Muscle layer of duodenum (tissue), 2 donors: ENCODE results near the gene TRMT2A.

Experiments used
- H3K27ac ChIP-seq: one replicate; pipeline ENCODE4 v1.7.0; 2013; ENCODE audit warnings: mild to moderate bottlenecking, low read length
- H3K27me3 ChIP-seq: one replicate; pipeline ENCODE4 v1.7.0; 2013; ENCODE audit warnings: low read depth, mild to moderate bottlenecking, control low read depth, low read length
- H3K36me3 ChIP-seq, 2 donors: one replicate each; pipeline ENCODE4 v1.7.0; 2013; ENCODE audit warnings: low read length in 2 of 2, control low read depth in 1 of 2, mild to moderate bottlenecking in 1 of 2; ENCODE audit not compliant: insufficient read depth in 2 of 2, control insufficient read depth in 1 of 2
- H3K4me1 ChIP-seq, 2 donors: one replicate each; pipeline ENCODE4 v1.7.0; 2013; ENCODE audit warnings: low read length in 2 of 2, mild to moderate bottlenecking in 2 of 2, control low read depth in 1 of 2, moderate library complexity in 1 of 2; ENCODE audit not compliant: insufficient read depth in 2 of 2, control insufficient read depth in 1 of 2
- H3K4me3 ChIP-seq, 2 donors: one replicate each; pipeline ENCODE4 v1.7.0; 2013; ENCODE audit warnings: low read length in 2 of 2, low read depth in 1 of 2, mild to moderate bottlenecking in 1 of 2
- H3K9me3 ChIP-seq, 2 donors: one replicate each; pipeline ENCODE4 v1.7.0; 2013; ENCODE audit warnings: low read length in 2 of 2, control low read depth in 1 of 2, mild to moderate bottlenecking in 1 of 2; ENCODE audit not compliant: control insufficient read depth in 1 of 2
- donor health status: healthy.

The TRMT2A gene

DNA sequence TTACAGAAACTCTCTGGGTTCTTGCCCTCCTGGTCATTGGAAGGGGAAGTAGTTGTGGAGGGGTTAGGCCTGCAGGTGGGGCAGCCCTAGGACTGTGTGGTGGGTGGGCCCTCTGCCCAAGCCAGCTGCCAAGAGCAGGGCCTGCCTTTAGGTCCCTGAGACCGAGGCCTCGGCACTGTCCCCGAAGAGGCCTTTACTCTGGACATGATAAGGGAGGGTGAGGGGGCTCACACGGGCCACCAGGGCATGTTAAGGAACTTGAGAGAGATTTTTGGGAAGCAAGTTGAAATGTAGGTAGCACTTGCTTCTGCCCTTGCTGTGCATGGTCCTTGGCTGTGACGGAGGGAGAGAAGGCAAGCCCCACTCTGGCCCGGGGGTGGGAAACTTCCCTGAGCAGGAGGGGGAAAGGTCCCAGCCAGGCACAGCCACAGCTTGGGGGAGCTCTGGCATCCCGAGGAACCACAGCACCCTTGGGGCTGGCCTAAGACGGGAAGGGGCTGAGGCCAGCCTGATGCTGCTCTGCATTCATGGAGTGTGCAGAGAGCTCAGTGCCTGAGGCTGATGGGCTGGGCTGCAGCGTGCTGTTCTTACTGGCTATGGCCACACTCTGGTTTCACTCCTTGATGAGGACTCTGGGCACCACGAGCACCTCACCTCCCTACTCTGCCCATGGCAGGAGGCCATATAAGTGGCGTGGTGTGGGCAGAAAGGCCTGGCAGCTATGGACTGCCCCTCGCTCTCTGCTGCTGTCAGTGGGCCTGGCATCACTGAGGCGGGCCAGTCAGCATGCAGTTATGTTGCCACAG lies 8.9 kb downstream of the TRMT2A start:
- Histone ChIP-seq H3K27me3 (no peaks in the 10 kb centered on the region), H3K36me3 (peaks cover 51 to 85% of the 10 kb centered on the region in 2 donors), H3K4me3 (no peak overlapping the region), H3K9me3 (no peaks in the 10 kb centered on the region), H3K4me1 (no peaks in the 10 kb centered on the region), H3K27ac (no peak overlapping the region)

- Histone ChIP-seq H3K4me3 (no peak overlapping the region), H3K9me3 (no peaks in the 10 kb centered on the region), H3K27me3 (no peaks in the 10 kb centered on the region), H3K27ac (no peak overlapping the region), H3K36me3 (peaks cover 51 to 80% of the 10 kb centered on the region in 2 donors), H3K4me1 (no peaks in the 10 kb centered on the region)
Measured at GRCh38 chr22:20107471-20107901, 9.5 kb downstream of the TRMT2A start.

DNA sequence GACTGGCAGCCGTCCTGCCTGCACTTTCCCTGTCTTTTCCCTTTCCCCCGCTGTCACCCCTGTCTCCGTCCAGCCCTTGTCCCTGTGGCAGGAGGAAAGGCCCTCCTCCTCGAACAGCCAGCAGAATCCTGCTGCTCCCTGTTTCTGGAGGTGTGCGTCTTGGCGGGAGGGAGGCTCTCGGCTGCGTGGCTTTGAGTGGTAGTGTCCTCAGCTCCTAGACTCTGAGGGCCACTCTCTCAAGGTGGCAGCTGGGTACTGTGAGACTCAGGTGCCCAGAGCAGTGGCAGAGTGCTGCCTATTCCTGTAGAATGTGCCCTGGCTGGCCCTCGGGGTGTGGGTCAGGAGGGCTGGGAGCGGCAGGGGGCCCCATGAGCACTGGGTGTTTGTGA lies 10.2 kb downstream of the TRMT2A start:
- H3K4me3 ChIP-seq: no peak overlapping the region
- H3K27me3 ChIP-seq: no peaks in the 10 kb centered on the region
- H3K4me1 ChIP-seq: no peaks in the 10 kb centered on the region
- H3K36me3 ChIP-seq: peaks cover 58 to 80% of the 10 kb centered on the region in 2 donors
- H3K9me3 ChIP-seq: no peaks in the 10 kb centered on the region
- H3K27ac ChIP-seq: no peak overlapping the region

DNA sequence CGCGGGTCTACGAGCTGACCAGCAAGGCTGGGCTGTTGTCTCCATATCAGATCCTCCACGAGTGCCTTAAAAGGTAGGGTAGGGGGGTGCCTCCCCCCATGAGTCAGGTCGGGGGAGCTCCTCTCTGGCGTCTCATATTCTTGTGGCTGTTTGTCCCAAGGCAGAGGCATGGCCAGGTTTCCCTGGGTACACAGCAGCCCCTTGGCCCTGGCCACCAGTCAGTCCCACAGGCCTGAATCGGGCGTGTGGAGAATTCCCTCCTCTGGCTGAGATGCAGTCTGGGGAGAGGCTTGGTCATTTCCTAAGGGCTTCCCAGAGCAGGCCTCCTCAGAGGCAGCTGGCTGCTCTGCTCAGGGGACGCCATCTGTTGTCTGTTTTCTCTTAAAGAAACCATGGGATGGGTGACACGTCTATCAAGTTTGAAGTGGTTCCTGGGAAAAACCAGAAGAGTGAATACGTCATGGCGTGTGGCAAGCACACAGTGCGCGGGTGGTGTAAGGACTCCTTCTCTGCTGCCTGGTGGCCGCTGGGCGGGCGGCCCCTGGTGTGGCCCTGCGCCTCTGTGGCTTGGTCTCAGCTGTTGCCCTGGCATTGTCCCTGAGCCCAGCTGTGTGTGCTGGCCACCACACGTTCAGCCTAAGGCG lies 10.7 kb downstream of the TRMT2A start:
- Histone ChIP-seq H3K4me1 (no peaks in the 10 kb centered on the region), H3K27me3 (no peaks in the 10 kb centered on the region), H3K9me3 (no peaks in the 10 kb centered on the region), H3K36me3 (peaks cover 62 to 83% of the 10 kb centered on the region in 2 donors), H3K27ac (no peak overlapping the region), H3K4me3 (no peak overlapping the region)

DNA sequence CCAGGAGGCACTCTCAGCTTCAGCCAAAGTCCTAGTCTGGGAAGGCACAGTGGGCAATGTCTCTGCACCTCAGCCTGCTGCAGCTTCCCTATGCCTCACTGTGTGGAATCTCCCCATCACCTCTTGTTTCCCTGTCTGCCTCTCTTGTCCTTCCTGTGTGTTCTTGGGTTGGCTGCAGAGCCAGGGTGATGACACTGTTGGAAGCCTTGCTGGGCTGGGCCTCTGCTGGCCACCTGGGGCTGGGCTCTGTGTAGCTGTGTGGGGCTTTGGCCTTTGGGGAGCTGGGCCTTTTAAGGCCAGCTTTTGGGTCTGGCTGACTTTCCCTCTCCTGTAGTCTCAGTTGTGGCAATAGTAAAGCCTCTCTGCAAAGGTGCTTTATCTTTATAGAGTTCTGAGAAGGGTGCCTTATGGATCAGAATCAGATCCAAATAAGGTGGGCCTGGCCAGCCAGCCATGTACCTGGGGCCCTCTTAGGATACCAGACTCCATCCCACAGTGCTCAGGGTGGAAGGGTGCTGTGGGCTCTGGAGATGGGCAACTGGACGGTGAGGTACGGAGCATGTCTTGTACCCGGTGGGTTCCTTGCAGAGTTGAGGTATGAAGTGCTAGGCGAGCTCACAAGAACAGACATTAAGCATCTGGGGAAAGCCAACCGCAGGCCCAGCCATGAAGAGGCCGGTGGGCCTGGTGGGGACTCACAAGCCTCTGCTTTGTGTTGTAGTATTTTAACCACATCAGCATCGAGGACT lies 11.4 kb downstream of the TRMT2A start:
- H3K27ac ChIP-seq: no peak overlapping the region
- H3K36me3 ChIP-seq: peaks cover 60 to 83% of the 10 kb centered on the region in 2 donors
- no peaks in the 10 kb centered on the region for H3K9me3 ChIP-seq
- H3K4me1 ChIP-seq: no peaks in the 10 kb centered on the region
- H3K27me3 ChIP-seq: no peaks in the 10 kb centered on the region
- H3K4me3 ChIP-seq: no peak overlapping the region

GRCh38 chr22:20102203-20102780 lies 14.7 kb downstream of the TRMT2A start:
- Histone ChIP-seq H3K4me3 (no peak overlapping the region), H3K9me3 (no peaks in the 10 kb centered on the region), H3K4me1 (no peaks in the 10 kb centered on the region), H3K36me3 (peaks cover 57 to 76% of the 10 kb centered on the region in 2 donors), H3K27me3 (no peaks in the 10 kb centered on the region), H3K27ac (no peak overlapping the region)

DNA sequence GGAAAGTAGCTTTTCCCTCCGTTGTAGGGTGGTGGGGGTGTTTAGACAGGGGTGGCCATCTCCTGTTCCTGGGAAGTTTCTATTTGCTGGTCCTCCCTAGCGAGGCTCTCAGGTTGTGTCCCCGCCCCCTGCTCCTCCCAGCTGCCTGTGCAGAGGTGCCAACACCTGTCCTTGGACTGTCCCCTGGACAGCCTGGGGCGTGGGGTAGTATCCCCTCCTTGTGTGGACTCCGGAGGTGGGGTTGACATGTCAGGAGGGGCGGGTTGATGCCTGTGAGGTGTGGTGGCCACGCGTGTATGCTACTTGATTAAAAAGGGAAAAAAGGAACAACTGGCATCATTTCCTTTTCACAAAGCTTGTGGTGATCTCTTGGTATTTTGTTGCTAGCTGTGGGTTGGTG lies 15.4 kb downstream of the TRMT2A start:
- H3K27ac ChIP-seq: no peak overlapping the region
- H3K36me3 ChIP-seq: peaks cover 52 to 76% of the 10 kb centered on the region in 2 donors
- no peak overlapping the region for H3K4me3 ChIP-seq
- H3K27me3 ChIP-seq: no peaks in the 10 kb centered on the region
- no peaks in the 10 kb centered on the region for H3K9me3 ChIP-seq
- H3K4me1 ChIP-seq: no peaks in the 10 kb centered on the region

GRCh38 chr22:20099099-20099711 lies 17.8 kb downstream of the TRMT2A start:
- Histone ChIP-seq H3K4me1 (no peaks in the 10 kb centered on the region), H3K27ac (no peak overlapping the region), H3K9me3 (no peaks in the 10 kb centered on the region), H3K27me3 (no peaks in the 10 kb centered on the region), H3K36me3 (peaks cover 50 to 78% of the 10 kb centered on the region in 2 donors), H3K4me3 (no peak overlapping the region)

- Histone ChIP-seq H3K27ac (no peak overlapping the region), H3K36me3 (peaks cover 58 to 91% of the 10 kb centered on the region in 2 donors), H3K9me3 (no peaks in the 10 kb centered on the region), H3K27me3 (no peaks in the 10 kb centered on the region), H3K4me3 (no peak overlapping the region), H3K4me1 (no peaks in the 10 kb centered on the region)
Measured at GRCh38 chr22:20096574-20097420, 20.2 kb downstream of the TRMT2A start.

GRCh38 chr22:20095521-20095920 lies 21.5 kb downstream of the TRMT2A start:
- no peak overlapping the region for H3K27ac ChIP-seq

More at GRCh38 chr22:20095521-20095920, 21.5 kb downstream of the TRMT2A start:
- Histone ChIP-seq H3K4me3 (no peak overlapping the region), H3K36me3 (peaks cover 65 to 91% of the 10 kb centered on the region in 2 donors), H3K27me3 (no peaks in the 10 kb centered on the region), H3K4me1 (no peaks in the 10 kb centered on the region), H3K9me3 (no peaks in the 10 kb centered on the region)
